Hippocampal formation (tissue), 2 donors: ENCODE measurements around the gene TACO1.

Experiments used
- DNase-seq, 2 donors: peaks; one replicate each; lab custom pipeline; 2025; lab: John Stamatoyannopoulos, UW

The TACO1 gene

GRCh38 chr17:63639125-63639524 is 38.4 kb downstream of the TACO1 start:
- DNase-seq = no peak

DNA sequence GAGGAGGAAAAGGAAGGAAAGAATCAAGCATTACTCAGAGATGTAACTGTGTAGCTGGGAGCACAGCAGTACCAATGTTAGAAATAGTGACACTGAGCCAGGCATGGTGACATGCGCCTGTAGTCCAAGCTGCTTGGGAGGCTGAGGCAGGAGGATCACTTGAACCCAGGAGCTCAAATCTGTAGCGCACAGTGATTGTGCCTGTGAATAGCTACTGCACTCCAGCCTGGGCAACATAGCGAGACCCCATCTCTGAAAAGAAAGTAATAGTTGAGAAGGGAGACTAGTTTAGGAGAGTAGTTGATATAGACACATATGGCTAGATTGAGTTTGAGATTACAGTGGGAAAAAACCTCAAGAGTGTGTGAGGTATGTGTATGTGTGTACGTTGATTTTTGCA is 39.3 kb downstream of the TACO1 start:
- DNase-seq = no peak

- DNase-seq = peak; percentile 32 to 37
Measured at GRCh38 chr17:63641692-63642448, 41.2 kb downstream of the TACO1 start.

DNA sequence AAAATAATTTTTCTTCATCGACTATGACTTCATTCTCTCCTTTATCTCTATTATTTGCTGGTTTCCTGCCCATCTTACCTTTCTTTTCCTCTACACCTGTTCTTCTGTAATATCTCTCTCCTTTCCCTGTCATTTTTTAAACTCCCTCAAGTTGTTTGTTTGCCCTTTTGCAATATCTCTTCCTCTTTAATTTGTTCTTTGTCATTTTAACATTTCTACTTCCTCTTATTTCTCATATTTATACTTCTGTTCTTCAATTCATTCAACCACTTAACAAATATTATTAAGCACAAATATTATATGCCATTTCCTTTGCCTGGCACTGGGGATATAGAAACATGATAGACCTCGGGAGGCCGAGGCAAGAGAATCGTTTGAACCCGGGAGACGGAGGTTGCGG is 44.2 kb downstream of the TACO1 start:
- no peak for DNase-seq

DNA sequence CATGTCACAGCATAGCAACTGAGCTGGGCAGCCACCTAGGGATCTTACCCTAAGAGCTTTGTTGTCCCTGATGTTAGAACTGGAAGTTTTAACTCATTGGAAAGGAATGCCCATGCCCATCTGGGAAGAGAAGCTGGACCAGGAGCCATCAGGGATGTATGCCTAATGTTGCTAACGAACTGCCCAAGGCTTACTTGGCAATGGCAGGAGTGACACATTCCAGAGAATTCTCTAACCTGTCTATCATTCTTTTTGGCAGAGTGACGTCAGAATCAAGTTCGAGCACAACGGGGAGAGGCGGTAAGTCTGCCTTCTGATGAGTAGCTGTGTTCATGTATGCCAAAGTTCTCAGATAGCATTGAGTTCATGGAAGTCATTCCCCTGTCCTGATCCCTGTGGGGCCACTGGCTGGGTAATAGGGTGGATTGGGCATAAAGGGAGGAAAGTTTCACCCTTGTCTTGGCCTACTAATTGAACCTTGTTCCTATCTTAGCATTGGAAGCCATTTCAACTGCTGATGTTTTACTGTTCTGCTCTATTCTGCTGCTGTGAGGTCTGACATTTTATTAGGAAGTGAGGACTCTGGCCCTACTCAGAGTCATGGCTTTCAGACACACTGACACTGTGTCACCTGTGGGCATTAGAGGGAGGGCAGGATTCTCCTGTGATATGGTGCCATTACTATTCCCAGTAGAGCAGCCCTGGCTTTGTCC is 45.2 kb downstream of the TACO1 start:
- DNase-seq = no peak

GRCh38 chr17:63646488-63646806 is 45.8 kb downstream of the TACO1 start:
- DNase-seq = no peak

GRCh38 chr17:63647065-63647725 is 46.5 kb downstream of the TACO1 start:
- no peak for DNase-seq

DNA sequence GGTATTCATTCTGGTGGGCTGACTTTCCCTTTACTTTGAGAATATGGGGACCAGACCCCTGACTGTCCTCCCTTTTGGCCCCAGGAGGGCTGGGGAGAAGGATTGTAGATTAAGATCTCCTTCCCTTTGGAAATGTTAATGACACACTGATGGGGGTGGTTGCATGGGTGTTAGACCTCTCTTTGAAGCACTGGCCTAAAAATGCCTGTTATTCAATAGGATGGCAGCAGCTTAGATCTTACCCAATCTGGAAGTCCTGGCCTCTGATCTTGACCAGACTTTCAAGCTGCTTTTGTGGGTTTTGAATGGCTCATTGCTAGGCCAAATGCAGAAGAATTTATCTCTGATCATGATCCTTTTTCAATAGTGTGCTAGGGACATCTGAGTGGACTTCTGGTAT is 47.2 kb downstream of the TACO1 start:
- DNase-seq = no peak

DNA sequence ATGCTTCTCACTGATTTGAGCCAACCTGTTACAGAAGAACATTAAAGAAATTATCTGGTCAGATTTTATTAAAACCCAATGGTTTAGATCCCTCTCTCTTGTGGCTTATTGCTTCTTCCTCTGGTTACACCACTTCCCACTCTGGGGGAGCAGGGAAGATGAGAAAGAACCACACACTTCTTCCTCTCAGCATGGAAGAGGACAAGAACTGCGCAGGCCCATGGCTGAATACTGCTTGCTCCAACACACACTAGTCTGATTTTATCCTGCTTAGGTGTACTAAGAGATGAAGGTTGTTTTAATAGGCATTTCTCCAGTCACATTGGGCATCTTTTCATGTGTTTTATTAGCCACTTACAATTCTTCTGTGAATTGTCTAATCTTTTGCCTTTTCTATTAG is 49.1 kb downstream of the TACO1 start:
- no peak for DNase-seq

DNA sequence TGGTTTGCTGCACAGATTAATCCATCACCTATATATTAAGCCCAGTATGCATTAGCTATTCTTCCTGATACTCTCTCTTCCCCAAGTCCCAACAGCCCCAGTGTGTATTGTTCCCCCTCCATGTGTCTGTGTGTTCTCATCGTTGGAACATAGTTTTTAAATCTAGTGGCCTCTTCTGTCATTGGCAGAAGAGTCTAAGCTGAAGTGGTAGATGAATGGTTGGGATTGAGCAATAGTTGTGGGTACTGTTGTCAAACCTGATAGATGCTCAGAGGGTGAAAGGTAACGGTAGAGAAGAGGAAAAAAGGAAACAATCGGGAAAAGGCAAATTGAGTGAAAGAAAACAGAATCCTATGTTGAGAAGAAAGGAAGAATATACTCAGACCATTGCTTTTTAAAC is 51.4 kb downstream of the TACO1 start:
- DNase-seq = no peak

GRCh38 chr17:63653050-63653449 is 52.4 kb downstream of the TACO1 start:
- no peak for DNase-seq

GRCh38 chr17:63657786-63658185 is 57.1 kb downstream of the TACO1 start:
- DNase-seq = no peak
